ENCODE measurements around the gene WDR93.

DNA sequence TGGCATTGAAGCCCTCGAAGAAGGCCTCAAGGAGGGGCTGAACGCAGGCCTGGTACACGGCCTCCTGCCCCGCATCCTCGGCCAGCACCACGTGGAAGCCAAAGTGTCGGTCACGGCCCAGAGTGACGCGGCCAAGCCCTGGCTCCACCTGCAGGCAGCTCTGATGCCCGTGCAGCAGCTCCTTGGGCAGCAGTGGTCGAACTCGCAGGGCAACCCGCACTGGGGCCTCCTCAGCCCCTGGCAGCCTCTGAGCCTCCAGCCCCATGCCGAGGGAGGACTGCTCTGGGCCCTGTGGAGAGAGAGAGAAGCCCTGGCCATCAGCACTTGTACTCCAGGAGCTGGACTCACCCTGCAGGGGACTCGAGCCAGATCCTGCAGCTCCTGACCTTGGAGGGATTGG, 37.9 kb upstream of the WDR93 start:
- TF ChIP-seq POLR2AphosphoS5 (IDR thresholded peaks at IDR 0.05), result no peak
- no peak for TF ChIP-seq CTCF (IDR thresholded peaks at IDR 0.05)

All from suprapubic skin (tissue), 3 donors.